ENCODE measurements around the gene MCTP2. TPM values are rescaled to one million over a fixed set of nuclear protein-coding genes. Genes with fewer than 3 reads are reported as not detected.

MCTP2 gene
- total and polyA plus RNA-seq, 2 of the 13 experiments (the other 11 are each of a cell fraction or from before 2014, with no cell fraction given), result 5.1 to 8.6 TPM

- WGBS (ENCODE audit: low lambda C conversion rate), result 42% methylated on average over 7 of the region's 7 CpGs
- CTCF ChIA-PET (ENCODE audit: low intra/inter-chr PET ratio, low total read pairs), result no interaction called here
- Histone ChIP-seq H3K36me3 (replicated peaks in 1 of 2; ENCODE audit: control insufficient read depth in 1 of 2, insufficient read depth in 2 of 2, low read length in 2 of 2) (no peaks in the 10 kb centered on the region), H3K9me3 (ENCODE audit: low read length) (no peaks in the 10 kb centered on the region), H3K4me2 (ENCODE audit: low read depth, low read length) (no peak overlapping the region), H3K9ac (ENCODE audit: insufficient read depth, low read depth, low read length) (no peak overlapping the region), H3K27ac (ENCODE audit: extremely low read length, insufficient read depth, low read length) (no peak overlapping the region), H3K27me3 (ENCODE audit: control insufficient read depth in 1 of 2, insufficient read depth in 2 of 2, low read length in 2 of 2) (no peaks in the 10 kb centered on the region), H4K20me1 (ENCODE audit: insufficient read depth, low read length) (no peaks in the 10 kb centered on the region), H3K4me1 (ENCODE audit: insufficient read depth, low read length) (no peaks in the 10 kb centered on the region), H3K4me3 (replicated peaks in 1 of 3; ENCODE audit: insufficient read depth in 1 of 3, low read depth in 2 of 3, low read length in 3 of 3) (no peak overlapping the region), H3K79me2 (ENCODE audit: insufficient read depth, low read length) (no peaks in the 10 kb centered on the region), H2AFZ (ENCODE audit: low read length) (no peak overlapping the region)
- TF ChIP-seq ZNF264 (CRISPR knock-in tag; IDR thresholded peaks at IDR 0.05) (no peak), YEATS4 (CRISPR knock-in tag; IDR thresholded peaks at IDR 0.05; ENCODE audit: borderline replicate concordance) (no peak), ZNF589 (CRISPR knock-in tag; conservative IDR thresholded peaks at IDR 0.05) (no peak), ZNF878 (CRISPR knock-in tag; IDR thresholded peaks at IDR 0.05) (no peak), KDM1A (CRISPR knock-in tag; IDR thresholded peaks at IDR 0.05) (no peak), GABPB1 (CRISPR knock-in tag; IDR thresholded peaks at IDR 0.05) (no peak), ZNF672 (CRISPR knock-in tag; IDR thresholded peaks at IDR 0.05) (no peak), FIP1L1 (IDR thresholded peaks at IDR 0.05; ENCODE audit: borderline replicate concordance, insufficient read depth, low read depth, low read length) (no peak), SIX1 (CRISPR knock-in tag; IDR thresholded peaks at IDR 0.05; ENCODE audit: borderline replicate concordance) (no peak), ZNF7 (CRISPR knock-in tag; IDR thresholded peaks at IDR 0.05) (no peak), ZNF761 (CRISPR knock-in tag; conservative IDR thresholded peaks at IDR 0.05) (no peak), RARA (CRISPR knock-in tag; IDR thresholded peaks at IDR 0.05) (no peak), ZNF556 (CRISPR knock-in tag; IDR thresholded peaks at IDR 0.05; ENCODE audit: borderline replicate concordance) (no peak), ZNF234 (CRISPR knock-in tag; conservative IDR thresholded peaks at IDR 0.05) (no peak), ZNF124 (CRISPR knock-in tag; IDR thresholded peaks at IDR 0.05) (no peak), ZFX (CRISPR knock-in tag; IDR thresholded peaks at IDR 0.05; ENCODE audit: low read depth) (no peak), ZNF724P (CRISPR knock-in tag; IDR thresholded peaks at IDR 0.05; ENCODE audit: borderline replicate concordance) (no peak), ZNF768 (CRISPR knock-in tag; IDR thresholded peaks at IDR 0.05) (no peak)
- intact Hi-C loops (cut with micrococcal nuclease; ENCODE audit: unreplicated experiment) (no loop called here), in situ Hi-C loops (cut with HindIII; ENCODE audit: extremely low pct_ligation_motif_present, low pct_unique_long_range_greater_than_20kb) (no loop called here)
- no peak for ATAC-seq
- POLR2A ChIA-PET, result no interaction called here
- no peak for DNase-seq (ENCODE audit: low spot score)
- BruUV-seq (replicated peaks), result no TSS peak
- no peak for FAIRE-seq
Measured at GRCh38 chr15:94445566-94446160, 214.3 kb downstream of the MCTP2 start.

All from HepG2 (cell line).